GM18951 (cell line): Measurements from ENCODE around the gene ZC3H7B.

ENCODE experiments used
- POLR2A ChIP-seq: IDR thresholded peaks from 4 replicates; pipeline ENCODE4 v1.6.1; 2011; ENCODE audit warnings: mild to moderate bottlenecking; ENCODE audit not compliant: insufficient read length, insufficient read depth; ENCODE audit errors: extremely low read depth
- in situ Hi-C: fragments of 300-500 bp; cut with MboI; formaldehyde crosslinking; loops from one replicate; pipeline ENCODE4 v1.12.0; 2022; ENCODE audit warnings: low sequenced_read_pairs, mixed read lengths, inconsistent platforms; ENCODE audit not compliant: unreplicated experiment

Gene ZC3H7B

DNA sequence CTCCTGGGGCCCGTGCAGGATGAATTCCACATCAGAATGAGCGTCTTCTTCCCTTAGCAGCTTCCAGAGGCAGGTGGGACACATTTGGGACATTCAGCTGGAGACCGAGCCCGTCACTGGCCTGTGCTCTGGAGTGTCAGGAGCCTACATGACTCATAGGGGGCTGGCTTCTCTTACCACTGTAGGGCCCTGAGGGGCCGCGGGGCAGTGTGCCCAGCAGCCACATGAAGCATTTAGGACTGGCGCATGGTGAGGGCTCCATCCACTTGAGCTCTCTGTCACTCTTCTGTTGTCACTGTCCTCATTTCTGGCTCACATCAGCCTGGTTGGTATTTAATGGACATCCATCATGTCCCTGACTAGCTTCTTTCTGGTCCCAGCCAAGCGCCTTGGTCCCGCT, 42.4 kb downstream of the ZC3H7B start:
- TF ChIP-seq POLR2A = no peak

DNA sequence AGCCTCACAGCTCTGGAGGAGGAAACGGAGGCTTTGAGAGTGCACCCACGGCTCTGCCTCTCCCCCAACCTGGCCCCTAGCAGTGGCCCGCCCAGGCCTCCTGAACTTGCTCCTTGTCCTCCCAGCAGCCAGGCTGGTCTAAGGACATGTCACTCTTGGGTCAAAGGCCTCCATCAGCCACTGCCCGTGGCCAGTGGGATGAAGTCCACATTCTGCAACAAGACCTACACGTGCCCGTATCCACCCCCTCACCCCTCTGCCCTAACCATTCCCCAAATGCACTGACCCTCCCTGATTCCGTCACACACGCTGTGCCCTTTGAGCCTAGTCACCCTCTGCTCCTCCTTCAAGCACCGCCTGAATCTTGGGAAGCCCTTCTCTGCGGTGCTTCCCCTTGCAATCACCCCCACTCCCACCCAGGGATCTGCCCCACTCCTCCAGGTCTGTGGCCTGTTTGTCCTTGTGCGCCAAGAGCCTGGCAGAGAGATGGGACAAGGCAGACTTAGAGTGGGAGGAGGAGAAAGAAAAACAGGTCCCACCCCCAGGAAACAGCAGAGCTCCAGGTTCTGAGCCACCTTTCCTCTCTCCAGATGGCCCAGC, 43.0 kb downstream of the ZC3H7B start:
- TF ChIP-seq POLR2A = no peak
- in situ Hi-C loops = no loop called here

More for the DNA sequence above, 42.4 kb downstream of the ZC3H7B start:
- in situ Hi-C loops = no loop called here

DNA sequence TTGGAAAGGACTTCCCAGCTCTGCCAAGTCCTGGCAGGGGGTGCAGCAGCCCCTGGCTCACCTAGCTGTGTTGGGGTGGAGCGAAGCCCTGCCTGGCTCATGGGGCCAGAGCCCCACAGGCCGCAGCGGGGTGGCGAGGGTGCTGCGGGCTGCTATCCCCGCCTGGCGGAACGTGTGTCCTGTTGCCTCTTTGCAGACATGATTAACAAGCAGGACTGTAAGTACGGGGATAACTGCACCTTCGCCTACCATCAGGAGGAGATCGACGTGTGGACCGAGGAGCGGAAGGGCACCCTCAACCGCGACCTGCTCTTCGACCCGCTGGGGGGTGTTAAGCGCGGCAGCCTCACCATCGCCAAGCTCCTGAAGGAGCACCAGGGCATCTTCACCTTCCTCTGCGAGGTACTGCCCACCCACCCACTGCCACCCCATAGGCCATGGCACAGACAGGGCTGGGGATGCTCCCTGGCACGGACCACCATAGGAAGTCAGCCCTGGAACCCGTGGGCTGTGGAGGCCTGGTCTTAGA, 44.5 kb downstream of the ZC3H7B start:
- in situ Hi-C loops = no loop called here

DNA sequence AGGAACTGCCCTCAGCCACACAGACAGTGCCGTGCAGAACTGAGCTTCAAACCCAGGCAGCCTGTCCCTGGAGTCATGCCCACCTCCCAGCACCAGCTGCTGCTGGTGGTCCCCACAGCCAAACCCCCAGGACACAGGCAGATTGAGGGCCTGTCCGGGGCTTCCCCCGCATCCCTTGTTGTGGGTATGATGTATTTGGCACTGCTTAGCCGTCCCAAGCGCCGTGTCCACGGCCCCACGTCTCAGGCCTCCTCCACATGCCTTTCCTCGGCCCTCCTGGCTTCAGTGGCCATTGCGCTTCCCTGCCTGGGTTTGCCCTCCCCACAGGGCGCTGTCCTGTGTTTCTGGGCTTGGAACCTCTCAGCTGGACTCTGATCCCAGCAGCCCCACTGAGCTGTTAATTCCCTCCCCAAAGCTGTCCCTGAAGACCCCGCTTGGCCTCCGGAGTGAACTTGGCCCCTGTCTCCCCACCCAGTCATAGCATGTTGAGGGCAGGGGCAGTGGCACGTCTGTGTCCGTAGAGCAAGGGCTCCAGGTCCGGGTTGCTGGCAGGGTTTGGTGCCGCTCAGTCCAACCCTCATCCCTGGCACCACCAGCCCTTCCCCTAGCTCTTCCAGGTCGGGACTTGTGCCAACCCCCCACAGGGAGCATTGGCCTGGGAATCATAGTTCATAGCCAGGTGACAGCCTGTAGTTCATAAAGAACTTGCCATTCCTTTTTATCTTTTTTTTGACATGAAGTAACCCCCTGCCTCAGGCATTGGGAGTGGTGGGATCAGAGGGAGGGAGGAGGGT, 45.9 kb downstream of the ZC3H7B start:
- in situ Hi-C loops = no loop called here
- TF ChIP-seq POLR2A = no peak

More for the DNA sequence above, 44.5 kb downstream of the ZC3H7B start:
- no peak for TF ChIP-seq POLR2A

DNA sequence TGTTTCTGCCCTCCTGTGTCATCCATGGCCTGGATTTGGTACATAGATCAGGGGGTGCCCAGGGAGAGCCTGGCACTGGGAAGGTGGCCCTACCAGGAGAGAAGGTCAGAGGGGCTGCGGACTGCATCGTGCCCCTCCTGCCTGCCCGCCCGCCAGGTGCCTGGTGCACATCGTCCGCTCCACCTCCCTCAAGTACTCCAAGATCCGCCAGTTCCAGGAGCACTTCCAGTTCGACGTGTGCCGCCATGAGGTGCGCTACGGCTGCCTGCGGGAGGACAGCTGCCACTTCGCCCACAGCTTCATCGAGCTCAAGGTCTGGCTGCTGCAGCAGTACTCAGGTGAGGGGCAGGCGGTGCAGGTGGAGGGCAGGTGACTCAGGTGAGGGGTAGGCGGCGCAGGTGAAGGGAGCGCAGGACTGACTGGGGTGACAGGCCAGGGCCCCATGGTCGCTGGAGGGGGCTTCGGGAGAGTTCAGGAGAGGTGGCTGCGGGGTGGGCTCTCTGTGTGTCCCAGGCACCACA, 47.7 kb downstream of the ZC3H7B start:
- no peak for TF ChIP-seq POLR2A
- in situ Hi-C loops = no loop called here

DNA sequence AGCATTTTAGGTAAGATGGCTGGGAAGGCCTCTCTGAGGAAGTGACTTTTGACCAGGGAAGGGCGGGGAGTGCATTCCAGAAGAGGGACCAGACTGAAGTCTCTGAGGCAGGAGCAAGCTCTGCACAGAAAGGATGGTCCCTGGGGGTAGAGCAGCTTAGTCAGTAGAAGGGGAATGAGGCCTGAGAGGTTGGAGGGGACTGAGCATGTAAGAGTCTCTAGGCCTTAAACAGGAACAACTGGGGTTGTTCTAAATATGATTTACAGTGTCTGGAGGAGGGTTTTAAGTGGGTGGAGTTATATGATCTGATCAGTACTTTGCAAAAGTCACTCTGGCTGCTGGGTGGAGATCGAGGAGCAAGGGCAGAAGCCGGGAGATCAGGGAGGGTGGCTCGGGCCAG, 48.8 kb downstream of the ZC3H7B start:
- no peak for TF ChIP-seq POLR2A
- in situ Hi-C loops = no loop called here

DNA sequence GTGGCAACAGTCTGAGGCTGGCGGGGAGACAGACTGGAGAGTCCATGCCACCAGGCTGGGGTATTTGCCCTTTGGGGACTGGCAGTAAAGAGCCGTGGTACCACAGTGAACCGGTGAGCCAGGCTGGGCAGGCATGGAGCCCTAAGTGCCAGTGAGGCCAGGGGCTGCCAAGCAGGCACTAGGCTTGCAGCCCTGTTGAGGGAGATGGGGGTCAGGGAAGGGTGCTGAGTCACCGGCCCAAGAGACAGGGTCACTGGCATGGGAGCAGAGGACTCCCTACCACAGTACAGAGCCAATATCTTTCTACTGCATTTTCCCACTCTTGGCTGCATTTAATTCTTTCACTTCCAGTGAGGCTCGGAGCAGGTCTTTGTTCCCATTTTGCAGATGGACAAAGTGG, 49.7 kb downstream of the ZC3H7B start:
- in situ Hi-C loops = no loop called here
- TF ChIP-seq POLR2A = no peak

DNA sequence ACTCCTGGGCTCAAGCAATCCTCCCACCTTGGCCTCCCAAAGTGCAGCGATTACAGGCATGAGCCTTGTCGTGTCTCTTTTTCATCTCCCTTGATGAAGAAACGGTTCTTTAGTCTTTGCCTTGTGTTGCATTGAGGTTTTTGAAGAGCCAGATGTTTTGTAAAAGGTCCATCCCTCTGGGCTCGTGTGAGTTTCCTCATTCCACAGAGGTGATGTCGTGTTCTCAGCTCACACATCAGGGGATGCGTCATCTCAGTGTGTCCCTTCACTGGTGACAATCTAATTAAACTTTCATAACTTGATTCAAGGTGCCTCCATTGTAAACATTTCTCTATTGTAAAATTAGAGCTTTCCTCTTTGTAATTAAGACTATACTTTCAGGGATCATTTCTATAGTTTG, 50.7 kb downstream of the ZC3H7B start:
- in situ Hi-C loops = no loop called here
- no peak for TF ChIP-seq POLR2A

DNA sequence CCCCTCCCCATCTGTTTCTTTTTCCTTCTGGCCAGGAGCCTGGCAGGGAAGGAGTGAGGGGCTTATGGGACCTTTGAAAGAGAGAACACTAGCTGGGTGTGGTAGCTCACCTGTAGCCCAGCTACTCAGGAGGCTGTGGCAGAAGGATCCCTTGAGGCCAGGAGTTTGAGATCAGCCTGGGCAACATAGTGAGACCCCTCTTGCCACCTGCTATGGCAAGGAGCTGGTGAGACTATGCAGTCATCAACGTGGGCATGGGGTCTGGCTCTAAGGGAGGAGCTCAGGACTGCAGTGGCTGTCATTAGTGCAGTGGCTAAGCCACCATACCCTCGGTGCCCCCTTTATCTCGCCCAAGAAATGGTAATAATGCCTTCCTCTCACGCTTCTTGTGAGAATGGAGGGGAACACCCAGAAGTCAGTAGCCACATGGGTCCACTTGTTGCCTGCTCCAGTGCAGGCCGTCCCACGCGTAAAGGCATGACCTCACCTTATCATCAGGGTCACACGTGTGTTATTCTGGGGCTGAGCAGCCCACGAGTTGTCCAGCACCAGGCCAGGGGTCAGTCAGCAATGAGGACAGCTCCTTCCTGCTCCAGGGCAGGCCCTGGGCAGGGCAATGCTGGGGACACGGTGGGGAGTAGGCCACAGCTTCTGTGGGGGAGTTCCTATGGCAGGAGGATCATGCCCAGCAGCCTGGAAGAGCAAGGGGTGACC, 52.7 kb downstream of the ZC3H7B start:
- no peak for TF ChIP-seq POLR2A
- in situ Hi-C loops = no loop called here

DNA sequence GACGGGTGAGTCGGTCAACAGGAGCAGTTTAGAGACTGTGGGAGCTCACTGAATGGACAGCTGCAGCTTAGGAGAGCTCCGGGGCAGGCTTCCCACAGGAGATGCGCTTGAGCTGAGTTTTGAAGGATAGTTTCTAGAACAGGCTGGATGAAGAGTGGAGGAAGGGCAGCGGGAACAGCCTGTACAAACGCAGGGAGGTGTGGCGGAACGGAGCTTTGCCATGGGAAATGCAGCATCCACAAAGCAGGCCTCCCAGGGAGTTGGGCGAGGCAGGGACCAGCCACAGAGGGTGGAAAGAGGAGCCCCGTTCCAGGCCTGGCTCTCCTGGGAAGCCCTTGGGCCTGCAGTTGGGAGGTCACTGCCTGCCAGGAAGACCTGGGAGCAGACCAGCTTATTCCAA, 53.7 kb downstream of the ZC3H7B start:
- in situ Hi-C loops = no loop called here
- TF ChIP-seq POLR2A = no peak

DNA sequence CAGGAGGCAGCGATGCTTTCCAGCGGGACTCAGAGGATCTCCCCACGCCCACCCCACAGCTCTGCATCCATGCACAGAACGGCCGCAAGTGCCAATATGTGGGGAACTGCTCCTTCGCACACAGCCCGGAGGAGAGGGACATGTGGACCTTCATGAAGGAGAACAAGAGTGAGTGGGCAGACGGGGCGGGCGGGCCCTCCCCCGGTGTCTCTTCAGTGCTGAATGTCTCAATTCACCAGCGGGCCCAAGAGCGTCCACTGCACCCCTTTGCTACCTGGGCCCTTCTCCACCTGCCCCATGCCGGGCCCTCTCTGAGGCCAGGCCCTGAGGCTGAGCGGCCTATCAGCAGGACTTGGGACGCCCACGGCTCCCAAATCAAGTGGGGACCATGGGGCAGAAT, 54.6 kb downstream of the ZC3H7B start:
- TF ChIP-seq POLR2A = no peak

DNA sequence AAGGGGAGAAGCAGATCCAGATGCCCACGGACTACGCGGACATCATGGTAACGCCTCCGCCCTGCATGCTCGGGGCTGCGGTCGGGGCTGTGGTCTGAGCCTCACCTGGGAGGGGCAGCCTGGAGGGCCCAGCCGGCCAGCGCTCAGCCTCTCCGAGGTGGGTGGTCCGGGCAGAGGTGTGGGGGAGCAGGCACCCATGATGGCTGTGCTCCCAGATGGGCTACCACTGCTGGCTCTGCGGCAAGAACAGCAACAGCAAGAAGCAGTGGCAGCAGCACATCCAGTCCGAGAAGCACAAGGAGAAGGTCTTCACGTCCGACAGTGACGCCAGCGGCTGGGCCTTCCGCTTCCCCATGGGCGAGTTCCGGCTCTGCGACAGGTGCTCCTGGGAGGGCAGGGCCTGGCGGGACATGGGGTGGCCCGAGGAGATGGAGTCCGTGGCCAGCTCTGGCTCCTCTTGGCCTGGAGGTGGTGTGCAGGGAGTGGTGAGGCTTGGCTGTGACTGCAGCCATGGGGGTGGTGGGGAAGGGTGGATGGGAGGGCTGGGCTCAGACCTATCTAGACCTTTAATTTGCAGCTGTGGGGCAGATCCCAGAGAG, 55.2 kb downstream of the ZC3H7B start:
- no peak for TF ChIP-seq POLR2A
- in situ Hi-C loops = no loop called here

More for the DNA sequence above, 54.6 kb downstream of the ZC3H7B start:
- in situ Hi-C loops = no loop called here

DNA sequence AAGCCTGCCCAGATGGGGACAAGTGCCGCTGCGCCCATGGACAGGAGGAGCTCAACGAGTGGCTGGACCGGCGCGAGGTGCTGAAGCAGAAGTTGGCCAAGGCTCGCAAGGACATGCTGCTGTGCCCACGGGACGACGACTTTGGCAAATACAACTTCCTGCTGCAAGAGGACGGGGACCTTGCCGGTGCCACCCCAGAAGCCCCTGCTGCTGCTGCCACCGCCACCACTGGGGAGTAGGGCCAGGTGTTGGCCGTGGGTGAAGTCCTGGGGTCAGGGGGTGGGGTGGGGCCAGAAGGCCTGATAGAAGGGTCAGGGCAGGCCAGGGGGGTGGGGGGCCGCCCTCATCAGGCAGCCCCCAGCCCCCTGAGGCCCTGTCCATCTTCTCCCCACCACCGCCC, 55.9 kb downstream of the ZC3H7B start:
- in situ Hi-C loops = no loop called here
- no peak for TF ChIP-seq POLR2A

DNA sequence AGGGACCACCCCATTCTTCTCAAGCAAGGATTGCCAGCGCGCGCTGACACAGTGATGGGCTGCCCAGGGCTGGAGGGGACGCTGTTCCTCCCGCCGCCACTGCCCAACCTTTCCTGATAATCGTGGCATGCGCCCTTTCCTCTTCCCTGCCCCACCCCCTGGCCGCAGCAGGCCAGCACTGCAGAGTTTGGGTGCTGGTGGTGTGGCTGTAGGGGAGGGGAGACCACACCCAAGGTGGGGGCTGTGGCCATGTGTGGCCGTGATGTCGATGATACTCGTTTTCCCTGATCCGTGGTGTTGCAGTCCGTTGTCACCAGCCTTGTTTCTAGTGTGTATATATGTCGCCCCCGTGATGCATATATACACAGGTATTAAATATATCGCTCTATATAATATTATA, 57.6 kb downstream of the ZC3H7B start:
- TF ChIP-seq POLR2A = no peak
- in situ Hi-C loops = no loop called here
